Liver (tissue), 3 donors: ENCODE results near the gene ERGIC2.

ENCODE experiments used
- EGR1 ChIP-seq, 2 donors: IDR thresholded peaks; 2 replicates each; pipeline ENCODE4 v1.6.1; 2016 to 2018; ENCODE audit warnings: antibody characterized with exemption in 2 of 2, low read depth in 2 of 2
- JUND ChIP-seq, 2 donors: IDR thresholded peaks; 2 replicates each; pipeline ENCODE4 v1.6.1; 2016; ENCODE audit warnings: antibody characterized with exemption in 2 of 2
- RAD21 ChIP-seq, 2 donors: IDR thresholded peaks; 2 replicates each; pipeline ENCODE4 v1.6.1; 2016; ENCODE audit warnings: antibody characterized with exemption in 2 of 2, mild to moderate bottlenecking in 2 of 2
- REST ChIP-seq: IDR thresholded peaks from 2 replicates; pipeline ENCODE4 v1.6.1; 2016; ENCODE audit warnings: antibody characterized with exemption, mild to moderate bottlenecking
- RXRA ChIP-seq, 2 donors: IDR thresholded peaks; 2 replicates each; pipeline ENCODE4 v1.6.1; 2017 to 2018; ENCODE audit warnings: antibody characterized with exemption in 2 of 2, mild to moderate bottlenecking in 1 of 2
- SP1 ChIP-seq: IDR thresholded peaks from 2 replicates; pipeline ENCODE4 v1.6.1; 2018; ENCODE audit warnings: antibody characterized with exemption, mild to moderate bottlenecking
- TAF1 ChIP-seq: conservative IDR thresholded peaks from 2 replicates; pipeline ENCODE4 v1.6.1; 2016; ENCODE audit warnings: antibody characterized with exemption, mild to moderate bottlenecking
- ZBTB33 ChIP-seq: IDR thresholded peaks from 2 replicates; pipeline ENCODE4 v1.6.1; 2016; ENCODE audit warnings: antibody characterized with exemption
- TF ChIP-seq, protein P1 (sequence below): fragments of 150-350 bp; IDR thresholded peaks from 2 replicates; pipeline ENCODE4 v1.5.1; 2017; ENCODE audit warnings: improper control_type of control experiment, low read depth, low read length; ENCODE audit not compliant: missing input control
- TF ChIP-seq, protein P2 (sequence below): IDR thresholded peaks from 2 replicates; pipeline ENCODE4 v1.6.1; 2016; ENCODE audit warnings: antibody characterized with exemption
- donor health status: healthy.
- donor health status: healthy.

DNA sequence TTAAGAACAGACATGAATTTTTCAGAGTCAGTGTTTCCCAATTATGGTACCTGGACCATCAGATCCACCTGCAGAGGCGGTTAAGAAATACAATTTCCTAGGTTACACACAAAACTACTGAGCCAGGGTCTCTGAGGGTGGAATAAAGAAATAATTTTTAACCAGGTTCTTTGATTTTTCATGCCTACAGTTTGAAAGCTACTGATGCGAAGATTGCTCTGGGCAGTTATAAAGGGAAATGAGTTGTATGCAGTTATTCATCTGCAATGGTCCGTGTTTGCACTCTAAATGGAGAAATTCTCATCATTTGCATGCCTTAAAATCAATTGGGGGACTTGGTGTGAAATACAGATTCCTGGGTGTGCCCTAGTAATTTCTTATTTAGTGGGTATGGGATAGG, 89.7 kb downstream of the ERGIC2 start:
- TF ChIP-seq, protein P1, sequence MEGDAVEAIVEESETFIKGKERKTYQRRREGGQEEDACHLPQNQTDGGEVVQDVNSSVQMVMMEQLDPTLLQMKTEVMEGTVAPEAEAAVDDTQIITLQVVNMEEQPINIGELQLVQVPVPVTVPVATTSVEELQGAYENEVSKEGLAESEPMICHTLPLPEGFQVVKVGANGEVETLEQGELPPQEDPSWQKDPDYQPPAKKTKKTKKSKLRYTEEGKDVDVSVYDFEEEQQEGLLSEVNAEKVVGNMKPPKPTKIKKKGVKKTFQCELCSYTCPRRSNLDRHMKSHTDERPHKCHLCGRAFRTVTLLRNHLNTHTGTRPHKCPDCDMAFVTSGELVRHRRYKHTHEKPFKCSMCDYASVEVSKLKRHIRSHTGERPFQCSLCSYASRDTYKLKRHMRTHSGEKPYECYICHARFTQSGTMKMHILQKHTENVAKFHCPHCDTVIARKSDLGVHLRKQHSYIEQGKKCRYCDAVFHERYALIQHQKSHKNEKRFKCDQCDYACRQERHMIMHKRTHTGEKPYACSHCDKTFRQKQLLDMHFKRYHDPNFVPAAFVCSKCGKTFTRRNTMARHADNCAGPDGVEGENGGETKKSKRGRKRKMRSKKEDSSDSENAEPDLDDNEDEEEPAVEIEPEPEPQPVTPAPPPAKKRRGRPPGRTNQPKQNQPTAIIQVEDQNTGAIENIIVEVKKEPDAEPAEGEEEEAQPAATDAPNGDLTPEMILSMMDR = no peak
- TF ChIP-seq RAD21 (IDR thresholded peaks at IDR 0.05) (no peak), EGR1 (IDR thresholded peaks at IDR 0.05; ENCODE audit: low read depth in 2 of 2) (no peak), REST (no peak), TAF1 (no peak), SP1 (no peak), JUND (IDR thresholded peaks at IDR 0.05) (no peak), ZBTB33 (no peak), RXRA (IDR thresholded peaks at IDR 0.05) (no peak)
- TF ChIP-seq, protein P2, sequence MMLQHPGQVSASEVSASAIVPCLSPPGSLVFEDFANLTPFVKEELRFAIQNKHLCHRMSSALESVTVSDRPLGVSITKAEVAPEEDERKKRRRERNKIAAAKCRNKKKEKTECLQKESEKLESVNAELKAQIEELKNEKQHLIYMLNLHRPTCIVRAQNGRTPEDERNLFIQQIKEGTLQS = no peak
